Gastroesophageal sphincter (tissue), 3 donors: ENCODE measurements around the gene USP16.

Source experiments
- CTCF ChIP-seq, 4 experiments: fragments of 200-600 bp in 2 of 4; fragments of 450-650 bp in 2 of 4; sonication (generic) in 1 of 4; IDR thresholded peaks; one replicate each; pipeline ENCODE4 v1.5.1; 2017 to 2019; ENCODE audit warnings: antibody characterized with exemption in 4 of 4, mild to moderate bottlenecking in 2 of 4, moderate library complexity in 2 of 4
- POLR2A ChIP-seq, 2 donors: fragments of 450-650 bp; IDR thresholded peaks; one replicate each; pipeline ENCODE4 v1.6.1; 2017; ENCODE audit warnings: antibody characterized with exemption in 2 of 2, mild to moderate bottlenecking in 2 of 2, moderate library complexity in 1 of 2
- POLR2AphosphoS5 ChIP-seq: sonication (generic); formaldehyde crosslinking; IDR thresholded peaks from one replicate; pipeline ENCODE4 v1.6.1; 2017; ENCODE audit warnings: antibody characterized with exemption

- TF ChIP-seq CTCF (IDR thresholded peaks at IDR 0.05) (no peak), POLR2AphosphoS5 (no peak), POLR2A (IDR thresholded peaks at IDR 0.05) (no peak)
Measured at GRCh38 chr21:29030909-29031308, 6.4 kb downstream of the USP16 start.
